Frontal cortex (tissue), 4 donors: ENCODE measurements around the gene LGI4. TPM values are rescaled to one million over a fixed set of nuclear protein-coding genes. Genes with fewer than 3 reads are reported as not detected.
A peak's percentile ranks its signal among the peaks of the same experiment; 100 is the strongest.
"Not testable (repeated sequence)": the region's sequence is repeated elsewhere in the genome, so short reads cannot be mapped to it uniquely, and the experiment has no call there.

Experiments used
- DNase-seq, 2 donors: peaks; one replicate each; pipeline ENCODE4 v3.0.0; 2012; ENCODE audit warnings: low spot score in 2 of 2
- FAIRE-seq: peaks from 2 replicates; lab custom pipeline; 2012; peaks lifted over from hg19 to GRCh38; lab: Jason Lieb, UNC
- total RNA-seq: library from RNA; depleted of rRNA; stranded (reverse); fragments of >200 nt; gene quantifications from one replicate; pipeline ENCODE4 v1.2.3, GENCODE V29; 2014
- donor health status: control.
- donor health status: control.
- donor health status: control.

The LGI4 gene
- total RNA-seq, 1 donor from 2014 or later, result 9.0 TPM

- DNase-seq (no peak), FAIRE-seq (no peak)
These were observed 21.7 kb downstream of the LGI4 start for GRCh38 chr19:35112995-35113688.

DNA sequence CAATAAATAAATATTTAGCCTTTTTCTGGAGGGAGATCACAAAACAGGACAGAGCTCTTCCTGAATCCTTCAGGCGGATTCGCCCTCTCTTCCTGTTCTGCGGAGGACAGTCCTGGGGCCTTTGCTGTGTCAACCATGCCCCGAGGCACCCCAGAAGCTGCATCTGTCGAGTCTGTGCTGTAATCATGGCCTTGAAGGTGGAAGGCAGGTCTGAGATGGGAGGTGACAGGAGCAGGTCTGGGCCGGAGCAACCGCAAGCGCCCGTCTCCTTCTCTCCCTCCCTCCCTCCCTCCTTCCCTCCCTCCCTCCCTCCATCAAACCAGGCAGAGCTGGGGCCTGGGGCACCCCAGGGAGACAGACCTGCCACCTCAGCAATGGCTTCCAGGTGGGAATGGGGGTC lies 23.9 kb downstream of the LGI4 start:
- FAIRE-seq, result no peak
- DNase-seq, result no peak

GRCh38 chr19:35109395-35110112 lies 25.3 kb downstream of the LGI4 start:
- FAIRE-seq, result no peak
- no peak for DNase-seq

DNA sequence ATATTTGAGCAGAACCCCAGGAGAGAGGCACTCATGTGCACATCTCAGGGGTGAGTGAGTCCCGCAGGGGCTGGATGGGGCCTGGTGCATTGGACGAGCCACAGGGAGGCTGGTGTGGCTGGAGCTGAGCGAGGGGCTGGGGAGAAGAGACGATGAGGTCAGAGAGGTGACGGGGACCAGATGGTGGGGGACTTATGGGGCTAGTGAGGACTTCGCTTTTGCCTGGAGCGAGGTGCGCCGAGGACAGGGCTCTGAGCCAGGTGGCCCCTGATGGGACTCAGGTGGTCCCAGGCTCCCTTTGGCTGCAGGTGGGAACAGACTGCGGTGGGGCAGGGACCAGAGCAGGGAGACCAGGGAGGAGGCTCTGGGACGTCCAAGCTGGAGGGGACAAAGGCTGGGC lies 26.1 kb downstream of the LGI4 start:
- FAIRE-seq, result no peak

DNA sequence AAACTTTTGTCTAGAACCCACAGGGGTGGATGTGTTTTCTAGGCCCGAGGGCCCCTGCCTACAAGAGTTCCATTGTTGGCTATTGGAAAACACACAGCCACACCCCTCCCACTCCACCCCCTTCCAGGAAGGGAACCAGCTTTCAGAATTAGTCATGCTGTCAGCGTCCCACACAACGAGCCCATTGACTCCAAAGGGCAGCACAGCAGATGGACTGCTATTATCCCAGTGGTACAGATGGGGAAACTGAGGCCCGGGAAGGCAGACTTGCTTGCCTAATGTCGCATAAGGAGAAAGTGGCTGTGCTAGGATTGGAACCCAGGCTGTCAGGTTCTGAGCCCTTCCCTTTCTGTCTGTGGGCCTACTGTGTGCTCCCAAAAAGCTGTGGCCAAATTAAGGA lies 27.3 kb downstream of the LGI4 start:
- FAIRE-seq (peak; percentile 28), DNase-seq (peak; percentile 68 to 82)

More for the DNA sequence above, 26.1 kb downstream of the LGI4 start:
- DNase-seq, result no peak

DNA sequence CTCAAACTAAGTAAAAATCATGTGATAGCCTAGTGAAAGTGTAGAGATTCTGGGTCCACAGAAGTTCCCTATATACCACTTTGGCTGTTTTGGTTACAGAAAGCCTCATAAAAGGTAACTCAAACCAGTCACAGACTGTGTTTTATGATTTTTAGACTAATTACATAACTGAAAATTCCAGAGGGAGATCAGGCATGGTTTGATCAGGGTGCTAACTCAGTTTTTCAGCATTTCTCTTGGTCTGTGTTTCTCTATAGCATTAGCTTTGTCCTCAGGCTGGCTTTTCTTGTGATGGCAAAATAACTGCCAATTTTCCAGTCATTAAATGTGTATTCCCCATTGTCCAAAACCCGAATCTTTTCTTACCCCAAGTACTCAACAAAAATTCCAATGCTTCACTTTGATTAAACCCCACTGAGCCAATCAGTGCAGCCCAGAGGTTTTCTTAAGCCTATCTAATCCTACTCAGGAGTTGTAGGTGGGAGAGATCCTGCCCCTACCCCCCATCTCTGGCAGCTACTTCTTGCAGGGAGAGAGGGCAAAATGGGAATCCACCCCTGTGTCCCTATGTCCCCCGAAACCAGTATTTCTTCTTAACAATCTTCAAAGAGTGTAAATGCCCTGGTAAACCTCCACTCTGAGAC lies 27.8 kb downstream of the LGI4 start:
- DNase-seq (no peak), FAIRE-seq (no peak)

DNA sequence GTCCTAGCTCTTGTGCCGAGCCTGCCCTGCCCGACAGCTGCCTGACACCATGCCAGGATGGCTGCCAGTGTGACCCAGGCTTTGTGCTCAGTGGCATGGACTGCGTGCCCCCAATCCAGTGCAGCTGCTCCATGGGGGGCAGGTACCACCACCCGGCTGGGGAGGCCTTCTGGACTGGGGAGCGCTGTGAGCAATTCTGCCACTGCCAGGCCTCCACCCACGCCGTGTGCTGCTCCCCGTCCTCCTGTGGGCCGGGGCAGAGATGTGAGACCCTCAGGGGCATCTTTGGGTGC lies 28.6 kb downstream of the LGI4 start:
- no peak for FAIRE-seq
- DNase-seq, result peak in 1 of 2 donors; percentile 73

GRCh38 chr19:35105411-35106290 lies 29.2 kb downstream of the LGI4 start:
- DNase-seq (no peak), FAIRE-seq (no peak)

DNA sequence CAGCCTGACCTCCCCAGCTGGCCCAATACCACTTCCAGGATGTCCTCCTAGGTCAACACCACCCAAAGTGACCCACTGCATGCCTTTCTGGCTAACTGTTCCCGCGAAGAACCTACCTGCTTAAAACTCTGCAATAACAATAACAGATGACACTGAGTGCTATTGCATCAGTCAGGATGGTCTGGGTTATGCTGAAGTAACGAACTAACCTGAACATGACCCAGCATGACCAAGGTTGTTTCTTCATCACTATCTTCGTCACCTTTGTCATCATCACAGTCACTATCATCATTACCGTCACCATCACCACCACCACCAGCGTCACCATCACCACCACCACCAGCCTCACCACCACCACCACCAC lies 29.8 kb downstream of the LGI4 start:
- DNase-seq (no peak), FAIRE-seq (no peak)

DNA sequence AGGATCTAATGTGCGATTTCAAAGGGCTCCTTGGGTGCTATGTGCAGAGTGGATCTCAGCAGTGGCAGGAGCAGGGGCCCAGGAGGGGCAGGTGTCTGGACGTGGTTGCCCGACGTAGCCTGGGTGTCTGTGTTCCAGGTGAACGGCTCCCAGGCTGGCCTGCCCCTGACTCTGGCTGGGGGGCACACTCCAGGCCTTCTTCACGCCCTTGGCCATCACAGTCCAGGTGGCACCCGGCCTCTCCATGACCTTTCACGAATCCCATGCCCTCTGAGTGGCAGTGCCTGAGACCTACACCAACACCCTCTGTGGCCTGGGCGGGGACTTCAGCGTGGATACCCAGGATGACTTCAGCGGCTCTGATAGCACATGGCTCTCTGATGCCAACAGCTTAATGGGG lies 30.5 kb downstream of the LGI4 start:
- DNase-seq (no peak), FAIRE-seq (no peak)

DNA sequence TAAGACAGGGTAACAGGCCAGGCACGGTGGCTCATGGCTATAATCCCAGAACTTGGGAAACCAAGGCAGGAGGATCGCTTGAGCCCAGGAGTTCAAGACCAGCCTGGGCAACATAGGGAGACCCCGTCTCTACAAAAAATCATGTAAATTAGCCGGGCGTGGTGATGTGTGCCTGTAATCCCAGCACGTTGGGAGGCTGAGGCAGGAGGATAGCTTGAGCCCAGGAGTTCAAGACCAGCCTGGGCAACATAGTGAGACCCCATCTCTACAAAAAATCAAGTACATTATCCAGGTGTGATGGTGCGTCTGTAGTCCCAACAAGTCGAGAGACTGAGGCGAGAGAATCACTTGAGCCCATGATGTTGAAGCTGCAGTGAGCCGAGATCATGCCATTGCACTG lies 31.2 kb downstream of the LGI4 start:
- not testable (repeated sequence) for FAIRE-seq, DNase-seq

GRCh38 chr19:35101949-35102348 lies 32.9 kb downstream of the LGI4 start:
- not testable (repeated sequence) for FAIRE-seq, DNase-seq

DNA sequence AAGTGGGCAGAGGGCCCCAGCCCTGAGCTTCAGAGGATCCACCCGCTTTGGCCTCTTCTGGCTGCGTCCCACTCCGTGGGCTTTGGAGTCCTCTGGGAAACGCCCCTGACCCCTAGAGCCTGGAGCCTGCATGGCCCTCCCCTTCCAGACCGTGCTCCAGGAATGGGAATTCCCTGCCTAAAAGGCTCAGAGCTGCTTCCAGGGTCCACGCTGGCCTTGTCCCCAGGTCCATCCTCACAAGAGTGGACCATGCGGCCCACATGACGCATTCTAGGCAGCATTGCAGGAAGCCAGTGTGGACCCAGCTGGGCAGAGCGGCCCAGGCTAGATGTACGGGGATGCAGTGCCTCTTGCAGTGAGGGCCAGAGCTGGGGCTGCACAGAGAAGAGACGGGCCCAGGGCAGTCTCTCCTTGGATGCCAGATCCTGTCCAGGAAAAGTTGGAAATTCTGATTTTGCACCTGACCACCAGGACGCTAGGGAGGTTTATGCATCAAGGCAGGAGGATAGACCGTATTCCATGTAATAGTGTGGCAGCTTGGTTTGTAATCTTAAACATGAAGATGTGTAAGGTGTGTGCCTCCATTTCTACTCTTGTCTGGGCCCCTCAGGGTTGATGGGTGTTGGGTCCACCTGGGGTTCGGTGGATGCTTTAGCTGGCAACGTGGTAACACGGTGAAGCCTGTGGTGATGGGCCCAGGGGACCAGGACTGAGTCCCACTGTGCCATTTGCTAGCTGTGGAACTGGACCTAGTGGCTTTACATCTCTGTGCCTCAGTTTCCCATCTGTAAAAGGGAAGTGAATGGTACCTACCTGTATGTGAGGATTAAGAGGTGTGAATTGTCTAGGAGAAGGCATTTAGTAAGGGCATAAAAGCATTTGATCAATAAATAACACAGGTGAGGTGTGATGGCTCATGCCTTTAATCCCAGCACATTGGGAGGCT lies 34.0 kb downstream of the LGI4 start:
- DNase-seq (no peak), FAIRE-seq (no peak)

GRCh38 chr19:35099897-35100275 lies 35.0 kb downstream of the LGI4 start:
- FAIRE-seq, result no peak
- no peak for DNase-seq

DNA sequence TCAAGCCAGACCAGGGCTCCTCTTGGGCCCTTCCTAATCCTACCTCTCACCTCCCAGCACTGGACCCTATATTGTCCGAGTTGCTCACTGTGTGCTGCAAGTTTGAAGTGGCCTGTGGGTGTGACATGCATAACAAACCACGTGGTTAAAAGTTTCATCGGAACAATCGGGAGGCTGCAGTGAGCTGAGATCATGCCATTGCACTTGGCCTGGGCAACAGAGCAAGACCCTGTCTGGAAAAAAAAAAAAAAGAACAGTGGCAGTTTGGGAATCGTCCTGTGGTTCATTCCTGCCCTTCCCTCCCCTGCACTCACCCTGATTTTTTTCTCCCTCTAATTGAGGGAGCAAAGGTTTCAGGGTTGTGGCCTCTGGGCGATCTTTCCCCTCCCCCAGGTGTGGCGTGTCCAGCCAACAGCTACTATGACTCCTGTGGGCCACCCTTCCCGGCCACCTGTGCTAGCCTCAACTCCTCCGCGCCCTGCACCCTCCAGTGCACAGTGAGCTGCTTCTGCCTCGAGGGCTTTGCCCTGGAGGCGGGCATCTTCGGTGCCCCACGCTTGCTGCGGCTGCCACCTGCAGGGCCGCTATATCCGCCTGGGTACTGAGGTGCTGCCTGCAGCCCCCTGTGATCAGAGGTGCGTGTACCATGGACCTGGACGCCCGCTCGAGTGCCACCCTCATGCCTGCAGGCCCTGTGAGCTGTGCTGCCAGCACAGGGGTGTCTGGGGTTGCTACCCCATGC lies 35.5 kb downstream of the LGI4 start:
- FAIRE-seq (no peak), DNase-seq (no peak)

DNA sequence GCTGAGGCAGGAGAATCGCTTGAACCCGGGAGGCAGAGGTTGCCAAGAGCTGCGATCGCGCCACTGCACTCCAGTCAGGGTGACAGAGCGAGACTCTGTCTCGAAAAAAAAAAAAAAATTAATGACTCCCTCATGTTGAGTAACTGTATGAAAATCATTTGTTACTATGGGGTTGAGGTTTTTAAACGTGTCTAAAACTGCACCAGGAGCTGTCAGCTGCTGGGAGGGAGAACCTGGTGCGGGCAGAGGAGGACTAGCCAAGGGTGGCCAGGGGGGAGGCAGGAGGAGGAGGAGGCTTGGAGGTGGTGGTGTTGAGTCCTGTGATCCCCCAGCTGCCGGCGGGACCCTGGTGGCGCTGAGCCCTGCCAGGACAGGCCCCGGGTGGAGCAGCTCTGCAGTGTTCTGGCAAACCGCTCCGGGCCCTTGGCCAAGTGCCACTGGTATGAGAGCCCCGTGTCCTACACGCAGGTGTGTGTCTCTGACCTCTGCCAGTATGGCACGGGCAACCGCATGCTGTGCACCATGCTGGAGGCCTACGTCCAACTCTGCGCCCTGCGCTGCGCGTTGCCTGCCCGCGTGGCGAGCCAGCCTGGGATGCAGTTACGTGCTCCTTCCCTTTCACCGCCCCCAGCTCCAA lies 36.3 kb downstream of the LGI4 start:
- DNase-seq, result no peak
- FAIRE-seq, result no peak

DNA sequence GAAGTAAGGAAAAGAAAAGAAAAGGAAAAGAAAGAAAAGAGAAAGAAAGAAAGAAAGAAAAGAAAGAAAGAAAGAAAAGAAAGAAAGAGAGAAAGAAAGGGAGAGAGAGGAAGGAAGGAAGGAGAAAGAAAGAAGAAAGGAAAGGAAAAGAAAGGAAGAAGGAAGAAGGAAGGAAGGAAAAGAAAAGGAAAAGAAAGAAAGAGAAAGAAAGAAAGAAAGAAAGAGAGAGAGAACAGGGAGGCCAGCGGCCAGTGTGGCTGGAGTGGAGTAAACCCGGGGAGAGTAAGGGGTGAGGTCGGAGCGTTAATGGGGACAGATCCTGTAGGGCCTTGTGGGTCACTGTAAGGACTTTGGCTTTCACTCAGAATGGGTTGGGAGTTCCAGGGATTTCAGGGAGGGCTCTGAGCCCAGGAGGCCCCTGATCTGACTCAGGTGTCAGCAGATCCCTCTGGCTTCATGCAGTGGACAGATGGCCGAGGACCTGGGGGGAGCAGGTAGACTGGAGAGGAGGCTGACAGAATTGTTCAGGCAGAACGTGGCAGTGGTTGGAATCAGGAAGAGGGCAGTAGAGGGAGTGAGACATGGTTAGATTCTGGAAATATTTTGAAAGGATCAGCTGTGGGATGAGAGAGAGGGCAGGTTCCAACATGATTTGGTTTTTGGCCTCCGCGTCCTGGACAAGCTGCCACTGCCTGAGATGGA lies 39.0 kb downstream of the LGI4 start:
- DNase-seq, result no peak
- no peak for FAIRE-seq

GRCh38 chr19:35094656-35095055 lies 40.2 kb downstream of the LGI4 start:
- FAIRE-seq (no peak), DNase-seq (no peak)
